Kidney epithelial cell (primary cell): ENCODE results near the gene LRCH2. TPM values are rescaled to one million over a fixed set of nuclear protein-coding genes. Genes with fewer than 3 reads are reported as not detected.
A peak's percentile ranks its signal among the peaks of the same experiment; 100 is the strongest.

Experiments
- DNase-seq: peaks from one replicate; pipeline ENCODE4 v3.0.0-alpha.2; 2010; ENCODE audit warnings: low read depth
- H3K27me3 ChIP-seq: 2 replicates; pipeline ENCODE4 v1.6.0; 2011; ENCODE audit warnings: low read length; ENCODE audit not compliant: control insufficient read depth, insufficient read depth
- H3K36me3 ChIP-seq: 2 replicates; pipeline ENCODE4 v1.5.1; 2011; ENCODE audit warnings: low read length; ENCODE audit not compliant: control insufficient read depth, insufficient read depth
- H3K4me3 ChIP-seq: 2 replicates; pipeline ENCODE4 v1.5.1; 2011; ENCODE audit warnings: low read depth, mild to moderate bottlenecking, control low read depth, low read length
- total RNA-seq: library from RNA; depleted of rRNA; stranded (reverse); fragments of >200 nt; gene quantifications from 2 replicates; pipeline ENCODE4 v1.2.3, GENCODE V29; 2015
- TF ChIP-seq, protein P1 (sequence below): IDR thresholded peaks from 2 replicates; pipeline ENCODE4 v1.5.1; 2011; ENCODE audit warnings: mild to moderate bottlenecking, moderate library complexity, low read length, control low read depth, inconsistent platforms; ENCODE audit not compliant: insufficient read depth, poor library complexity, severe bottlenecking

Gene LRCH2, protein sequence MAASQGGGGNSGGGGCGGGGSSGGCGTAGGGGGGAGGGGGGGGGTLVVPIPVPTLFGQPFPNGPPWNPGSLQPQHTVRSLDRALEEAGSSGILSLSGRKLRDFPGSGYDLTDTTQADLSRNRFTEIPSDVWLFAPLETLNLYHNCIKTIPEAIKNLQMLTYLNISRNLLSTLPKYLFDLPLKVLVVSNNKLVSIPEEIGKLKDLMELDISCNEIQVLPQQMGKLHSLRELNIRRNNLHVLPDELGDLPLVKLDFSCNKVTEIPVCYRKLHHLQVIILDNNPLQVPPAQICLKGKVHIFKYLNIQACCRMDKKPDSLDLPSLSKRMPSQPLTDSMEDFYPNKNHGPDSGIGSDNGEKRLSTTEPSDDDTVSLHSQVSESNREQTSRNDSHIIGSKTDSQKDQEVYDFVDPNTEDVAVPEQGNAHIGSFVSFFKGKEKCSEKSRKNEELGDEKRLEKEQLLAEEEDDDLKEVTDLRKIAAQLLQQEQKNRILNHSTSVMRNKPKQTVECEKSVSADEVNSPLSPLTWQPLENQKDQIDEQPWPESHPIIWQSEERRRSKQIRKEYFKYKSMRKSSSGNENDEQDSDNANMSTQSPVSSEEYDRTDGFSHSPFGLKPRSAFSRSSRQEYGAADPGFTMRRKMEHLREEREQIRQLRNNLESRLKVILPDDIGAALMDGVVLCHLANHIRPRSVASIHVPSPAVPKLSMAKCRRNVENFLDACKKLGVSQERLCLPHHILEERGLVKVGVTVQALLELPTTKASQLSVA
- total RNA-seq, result 3.7 and 5.1 TPM in 2 replicates

DNA sequence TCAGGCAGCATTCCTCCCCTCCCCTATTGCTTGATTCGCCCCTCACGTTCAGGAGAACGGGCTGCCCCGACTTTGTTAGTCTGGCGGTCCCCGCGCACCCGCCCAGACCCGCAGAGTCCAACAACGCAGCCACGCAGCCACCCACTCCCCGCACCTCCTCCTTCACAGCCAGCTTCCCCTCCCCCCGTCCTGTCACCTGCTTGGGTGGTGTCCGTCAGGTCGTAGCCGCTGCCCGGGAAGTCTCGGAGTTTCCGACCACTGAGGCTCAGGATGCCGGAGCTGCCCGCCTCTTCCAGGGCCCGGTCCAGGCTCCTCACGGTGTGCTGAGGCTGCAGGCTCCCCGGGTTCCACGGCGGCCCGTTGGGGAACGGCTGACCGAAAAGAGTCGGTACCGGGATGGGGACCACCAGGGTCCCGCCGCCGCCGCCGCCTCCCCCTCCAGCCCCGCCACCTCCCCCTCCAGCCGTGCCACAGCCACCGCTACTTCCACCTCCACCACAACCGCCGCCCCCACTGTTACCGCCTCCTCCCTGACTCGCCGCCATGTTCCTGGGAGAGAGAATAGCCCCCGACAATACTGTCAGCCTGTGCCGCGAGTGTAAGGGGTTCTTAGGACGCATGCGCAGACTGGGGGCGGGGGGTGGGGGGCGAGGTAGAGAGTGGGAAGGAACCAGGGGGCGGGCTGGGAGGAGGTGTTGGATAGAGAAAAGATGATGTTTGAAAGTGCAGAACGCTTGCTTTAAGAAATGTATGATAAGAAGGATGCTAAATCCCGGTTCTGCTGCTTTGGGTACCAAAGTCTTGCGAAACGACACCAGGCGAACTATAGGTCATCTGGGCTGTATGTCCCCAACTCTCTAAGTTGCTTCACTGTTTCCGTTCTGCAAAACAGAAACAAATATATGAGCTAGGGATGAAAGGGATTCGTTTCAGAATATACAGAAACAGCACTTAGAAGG, at the start of gene LRCH2:
LRCH2 (minus strand) TSS at position 600 of the 959 bp plus-strand sequence; CDS start at position 545, 55 bp downstream.
- peaks cover 5% of the 10 kb centered on the region for H3K27me3 ChIP-seq
- H3K36me3 ChIP-seq, result no peaks in the 10 kb centered on the region
- TF ChIP-seq, protein P1, sequence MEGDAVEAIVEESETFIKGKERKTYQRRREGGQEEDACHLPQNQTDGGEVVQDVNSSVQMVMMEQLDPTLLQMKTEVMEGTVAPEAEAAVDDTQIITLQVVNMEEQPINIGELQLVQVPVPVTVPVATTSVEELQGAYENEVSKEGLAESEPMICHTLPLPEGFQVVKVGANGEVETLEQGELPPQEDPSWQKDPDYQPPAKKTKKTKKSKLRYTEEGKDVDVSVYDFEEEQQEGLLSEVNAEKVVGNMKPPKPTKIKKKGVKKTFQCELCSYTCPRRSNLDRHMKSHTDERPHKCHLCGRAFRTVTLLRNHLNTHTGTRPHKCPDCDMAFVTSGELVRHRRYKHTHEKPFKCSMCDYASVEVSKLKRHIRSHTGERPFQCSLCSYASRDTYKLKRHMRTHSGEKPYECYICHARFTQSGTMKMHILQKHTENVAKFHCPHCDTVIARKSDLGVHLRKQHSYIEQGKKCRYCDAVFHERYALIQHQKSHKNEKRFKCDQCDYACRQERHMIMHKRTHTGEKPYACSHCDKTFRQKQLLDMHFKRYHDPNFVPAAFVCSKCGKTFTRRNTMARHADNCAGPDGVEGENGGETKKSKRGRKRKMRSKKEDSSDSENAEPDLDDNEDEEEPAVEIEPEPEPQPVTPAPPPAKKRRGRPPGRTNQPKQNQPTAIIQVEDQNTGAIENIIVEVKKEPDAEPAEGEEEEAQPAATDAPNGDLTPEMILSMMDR, result no peak
- DNase-seq, result no peak
- peak within 1 kb of the TSS; percentile 70 for H3K4me3 ChIP-seq

DNA sequence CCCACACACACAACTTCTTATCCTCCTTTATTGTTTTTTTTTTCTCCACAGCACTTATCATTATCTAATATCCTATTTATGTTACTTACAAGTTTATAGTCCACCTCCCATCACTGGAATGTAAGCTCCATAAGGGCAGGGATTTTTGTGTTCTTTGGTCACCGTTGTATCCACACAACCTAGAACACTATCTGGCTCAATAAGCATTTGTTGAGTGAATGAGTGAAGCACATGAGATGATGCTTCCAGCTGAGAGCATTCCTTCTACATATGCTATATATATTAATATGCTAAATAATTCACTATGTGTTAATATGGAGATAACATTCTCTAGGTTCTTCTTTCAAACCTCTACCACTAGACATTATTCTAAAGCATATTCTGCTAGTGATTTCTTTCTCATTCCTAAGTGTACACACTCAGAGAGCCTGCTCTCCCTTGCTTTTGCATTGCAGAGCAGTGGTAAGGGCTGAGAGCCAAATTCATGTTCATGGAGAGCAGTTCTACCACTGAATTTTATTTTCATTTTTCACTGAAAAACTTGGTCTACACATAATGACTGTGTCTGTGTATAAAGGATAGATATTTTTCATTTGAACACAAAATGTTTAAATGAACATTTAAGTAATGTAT, 35.3 kb upstream of the LRCH2 start:
- H3K27me3 ChIP-seq, result no peaks in the 10 kb centered on the region
- DNase-seq, result no peak
- H3K4me3 ChIP-seq, result no peak overlapping the region
- H3K36me3 ChIP-seq, result no peaks in the 10 kb centered on the region
- TF ChIP-seq, protein P1, result no peak

DNA sequence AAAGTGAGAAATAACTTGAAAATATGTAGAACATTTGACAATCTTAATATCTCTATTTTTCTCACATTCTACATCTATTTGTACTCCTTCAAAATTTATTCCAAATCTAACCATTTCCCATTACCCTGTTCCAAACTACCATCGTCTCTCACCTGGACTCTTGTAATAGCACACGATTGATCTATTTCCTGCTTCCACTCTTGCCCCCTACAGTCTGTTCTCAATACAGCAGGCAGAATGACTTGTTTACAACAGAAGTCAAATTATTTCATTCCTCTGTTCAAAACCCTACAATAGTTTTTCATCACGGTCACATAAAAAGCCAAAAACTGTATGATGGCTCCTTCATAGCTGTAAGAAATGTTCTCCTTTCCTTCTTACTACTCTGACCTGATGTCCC, 34.5 kb upstream of the LRCH2 start:
- TF ChIP-seq, protein P1, result peak; percentile 40
- Histone ChIP-seq H3K4me3 (no peak overlapping the region), H3K36me3 (no peaks in the 10 kb centered on the region), H3K27me3 (no peaks in the 10 kb centered on the region)
- DNase-seq, result no peak

DNA sequence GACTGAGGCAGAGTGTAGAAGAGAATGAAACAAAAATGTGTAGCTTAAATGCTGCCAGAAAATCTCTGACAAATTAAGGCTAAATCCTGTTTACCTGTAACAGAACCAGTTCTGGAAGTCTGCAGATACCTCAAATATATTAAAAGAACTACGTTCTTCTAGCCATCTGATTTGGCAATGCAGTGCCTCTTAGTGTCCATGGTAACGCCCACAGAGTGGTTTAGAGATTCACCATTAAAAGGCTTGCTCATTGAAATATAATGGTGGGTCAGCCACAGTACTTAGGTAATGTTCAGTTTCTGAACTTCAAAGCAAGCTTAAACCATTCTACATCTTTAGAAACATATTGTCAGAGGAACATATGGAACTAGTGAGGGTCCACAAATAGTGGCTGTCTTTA, 32.4 kb upstream of the LRCH2 start:
- no peak for DNase-seq
- Histone ChIP-seq H3K36me3 (no peaks in the 10 kb centered on the region), H3K4me3 (no peak overlapping the region), H3K27me3 (no peaks in the 10 kb centered on the region)
- TF ChIP-seq, protein P1, result no peak

DNA sequence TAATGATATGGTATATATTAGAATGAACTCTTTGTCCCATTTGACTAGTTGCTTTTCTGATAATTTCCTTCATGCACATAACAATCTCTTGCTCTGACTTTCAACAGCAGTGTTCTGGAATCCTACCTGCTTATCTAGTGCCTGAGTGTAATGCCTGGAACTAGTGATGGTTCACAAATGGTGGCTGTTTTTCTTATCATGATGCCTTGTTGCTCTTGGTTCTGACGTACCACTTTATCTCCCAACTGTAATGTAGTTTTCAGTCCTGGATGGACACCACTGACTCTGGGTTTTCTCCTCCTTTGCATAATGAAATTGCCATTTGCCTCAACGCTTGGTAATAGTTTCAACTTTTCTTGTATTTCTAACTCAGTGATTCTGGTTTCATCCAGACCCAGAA, 30.1 kb upstream of the LRCH2 start:
- H3K4me3 ChIP-seq, result no peak overlapping the region
- DNase-seq, result no peak
- H3K36me3 ChIP-seq, result no peaks in the 10 kb centered on the region
- no peaks in the 10 kb centered on the region for H3K27me3 ChIP-seq
- TF ChIP-seq, protein P1, result no peak
